ENCODE results near the gene NHERF2.

DNA sequence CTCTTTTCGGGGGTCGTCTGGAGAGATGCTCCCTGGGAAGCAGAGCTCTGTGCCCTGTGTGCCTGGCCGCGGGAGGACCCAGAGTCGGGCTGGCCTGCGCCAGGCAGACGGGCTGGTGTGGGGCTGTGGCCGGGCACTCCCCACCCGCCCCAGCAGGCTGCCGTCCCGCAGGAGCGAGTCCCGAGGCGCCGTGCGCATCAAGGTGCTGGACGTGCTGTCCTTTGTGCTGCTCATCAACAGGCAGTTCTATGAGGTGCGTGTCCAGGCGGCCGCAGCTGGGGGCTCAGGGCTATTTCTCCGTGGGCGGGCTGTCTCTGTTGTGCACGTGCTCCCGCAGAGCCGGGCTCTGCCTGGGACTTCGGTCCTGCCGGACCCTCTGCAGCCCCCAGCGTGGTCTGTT, 36.1 kb downstream of the NHERF2 start:
- no peak for TF ChIP-seq CTCF (IDR thresholded peaks at IDR 0.05)
- TF ChIP-seq POLR2A (IDR thresholded peaks at IDR 0.05), result no peak
- TF ChIP-seq POLR2AphosphoS5 (IDR thresholded peaks at IDR 0.05), result no peak
- no peak for TF ChIP-seq EP300 (IDR thresholded peaks at IDR 0.05)
